Cardiac fibroblast (primary cell): ENCODE data around the gene DENND4A.

Experiments used
- DNase-seq, 2 donors: peaks; one replicate each; pipeline versions ENCODE4 v3.0.0 to v3.0.0-alpha.2; 2010; ENCODE audit warnings: low read depth in 2 of 2
- H3K4me3 ChIP-seq, 2 donors: replicated peaks in 1 of 2; 1 replicate in 1 of 2; 2 replicates in 1 of 2; pipeline ENCODE4 v1.5.1; 2011; ENCODE audit warnings: low read depth in 2 of 2, low read length in 2 of 2, mild to moderate bottlenecking in 2 of 2, moderate library complexity in 1 of 2
- CTCF ChIP-seq: IDR thresholded peaks from one replicate; pipeline ENCODE4 v1.5.1; 2011; ENCODE audit warnings: low read depth, mild to moderate bottlenecking, low read length, inconsistent platforms

DENND4A gene

GRCh38 chr15:65655457-65655856 lies 136.6 kb downstream of the DENND4A start:
- TF ChIP-seq CTCF, result no peak
- H3K4me3 ChIP-seq, result no peak overlapping the region

GRCh38 chr15:65655026-65655425 lies 137.1 kb downstream of the DENND4A start:
- TF ChIP-seq CTCF, result no peak
- H3K4me3 ChIP-seq, result no peak overlapping the region
- peak; percentile 33 to 72 for DNase-seq

More at GRCh38 chr15:65655457-65655856, 136.6 kb downstream of the DENND4A start:
- no peak for DNase-seq

- peak; percentile 61 to 65 for DNase-seq
- no peak overlapping the region for H3K4me3 ChIP-seq
- no peak for TF ChIP-seq CTCF
Observed at GRCh38 chr15:65653801-65654521, 138.1 kb downstream of the DENND4A start.

- peak; percentile 33 to 65 for DNase-seq
- TF ChIP-seq CTCF, result no peak
Observed at GRCh38 chr15:65653341-65653740, 138.8 kb downstream of the DENND4A start.

GRCh38 chr15:65651831-65652749 lies 140.0 kb downstream of the DENND4A start:
- no peak for DNase-seq
- TF ChIP-seq CTCF, result no peak
- no peak overlapping the region for H3K4me3 ChIP-seq

More at GRCh38 chr15:65653341-65653740, 138.8 kb downstream of the DENND4A start:
- H3K4me3 ChIP-seq, result no peak overlapping the region

- TF ChIP-seq CTCF, result no peak
- DNase-seq, result no peak
- H3K4me3 ChIP-seq, result no peak overlapping the region
Observed at GRCh38 chr15:65651042-65651322, 141.1 kb downstream of the DENND4A start.
